ENCODE results near the gene FAM217B.

FAM217B gene

DNA sequence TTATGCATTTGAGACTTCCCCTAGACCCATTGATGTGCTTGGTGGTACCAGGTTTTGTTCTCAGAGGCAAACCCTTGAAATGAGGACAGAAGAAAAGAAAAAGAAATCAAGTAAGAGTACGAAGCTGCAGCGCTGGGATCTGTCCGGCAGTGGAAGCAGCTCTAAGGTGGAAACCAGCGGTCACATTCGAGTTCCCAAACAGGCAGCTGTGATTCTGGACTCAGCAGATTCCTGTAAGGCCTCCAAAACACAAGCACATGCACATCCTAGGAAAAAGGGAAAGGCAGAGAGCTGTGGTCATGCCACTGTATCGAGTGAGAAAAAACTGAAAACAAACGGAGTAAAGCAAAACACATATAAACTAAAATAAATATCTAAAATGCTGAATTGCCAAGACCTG lies 4.5 kb downstream of the FAM217B start:
- no peak for DNase-seq (ENCODE audit: low read depth)
- TF ChIP-seq, protein P1, sequence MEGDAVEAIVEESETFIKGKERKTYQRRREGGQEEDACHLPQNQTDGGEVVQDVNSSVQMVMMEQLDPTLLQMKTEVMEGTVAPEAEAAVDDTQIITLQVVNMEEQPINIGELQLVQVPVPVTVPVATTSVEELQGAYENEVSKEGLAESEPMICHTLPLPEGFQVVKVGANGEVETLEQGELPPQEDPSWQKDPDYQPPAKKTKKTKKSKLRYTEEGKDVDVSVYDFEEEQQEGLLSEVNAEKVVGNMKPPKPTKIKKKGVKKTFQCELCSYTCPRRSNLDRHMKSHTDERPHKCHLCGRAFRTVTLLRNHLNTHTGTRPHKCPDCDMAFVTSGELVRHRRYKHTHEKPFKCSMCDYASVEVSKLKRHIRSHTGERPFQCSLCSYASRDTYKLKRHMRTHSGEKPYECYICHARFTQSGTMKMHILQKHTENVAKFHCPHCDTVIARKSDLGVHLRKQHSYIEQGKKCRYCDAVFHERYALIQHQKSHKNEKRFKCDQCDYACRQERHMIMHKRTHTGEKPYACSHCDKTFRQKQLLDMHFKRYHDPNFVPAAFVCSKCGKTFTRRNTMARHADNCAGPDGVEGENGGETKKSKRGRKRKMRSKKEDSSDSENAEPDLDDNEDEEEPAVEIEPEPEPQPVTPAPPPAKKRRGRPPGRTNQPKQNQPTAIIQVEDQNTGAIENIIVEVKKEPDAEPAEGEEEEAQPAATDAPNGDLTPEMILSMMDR (conservative IDR thresholded peaks at IDR 0.05; ENCODE audit: control insufficient read depth, insufficient read depth, low read depth, low read length): no peak
- no peak overlapping the region for H3K4me3 ChIP-seq (ENCODE audit: control insufficient read depth, low read depth, low read length)

DNA sequence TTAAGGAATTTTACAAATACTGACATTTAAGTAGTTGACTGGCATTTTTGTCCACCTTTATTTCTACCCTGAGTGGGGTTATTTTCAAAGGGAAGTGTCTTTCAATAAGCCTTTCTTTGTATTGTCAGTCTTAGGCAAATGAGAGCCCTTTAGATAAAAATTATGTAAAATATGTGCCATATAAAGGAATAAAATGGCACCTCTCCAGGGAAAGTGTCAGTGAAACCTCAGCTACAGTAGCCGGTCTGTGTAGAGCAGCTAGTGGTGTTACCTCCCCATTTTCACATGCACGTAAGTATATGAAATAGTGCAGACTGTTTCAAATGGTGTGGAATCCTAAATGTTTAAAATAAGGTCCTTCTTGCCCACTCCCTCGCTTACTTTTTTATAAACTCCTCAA lies 5.0 kb downstream of the FAM217B start:
- TF ChIP-seq, protein P1 (conservative IDR thresholded peaks at IDR 0.05; ENCODE audit: control insufficient read depth, insufficient read depth, low read depth, low read length): no peak
- no peak for DNase-seq (ENCODE audit: low read depth)
- H3K4me3 ChIP-seq (ENCODE audit: control insufficient read depth, low read depth, low read length): no peak overlapping the region

DNA sequence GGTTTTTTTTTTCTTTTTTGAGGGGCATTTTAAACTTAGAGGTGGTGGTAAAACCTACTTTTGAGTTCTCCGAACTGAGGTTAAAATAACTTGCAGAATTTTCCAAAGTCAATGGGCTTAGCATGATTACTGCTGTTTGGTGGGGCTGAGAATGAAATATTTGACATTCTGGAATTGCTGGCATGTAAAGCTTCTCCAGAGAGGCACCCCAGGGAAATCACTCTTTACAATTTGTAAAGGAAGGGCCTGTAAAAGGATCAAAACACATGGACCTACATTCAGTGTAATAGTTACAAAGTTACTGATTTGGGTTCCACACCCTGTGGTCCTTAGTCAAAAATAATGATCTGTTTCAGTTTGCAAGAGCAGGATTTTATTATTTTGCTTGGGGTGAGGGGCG lies 5.5 kb downstream of the FAM217B start:
- H3K4me3 ChIP-seq (ENCODE audit: control insufficient read depth, low read depth, low read length): no peak overlapping the region
- TF ChIP-seq, protein P1 (conservative IDR thresholded peaks at IDR 0.05; ENCODE audit: control insufficient read depth, insufficient read depth, low read depth, low read length): no peak
- no peak for DNase-seq (ENCODE audit: low read depth)

DNA sequence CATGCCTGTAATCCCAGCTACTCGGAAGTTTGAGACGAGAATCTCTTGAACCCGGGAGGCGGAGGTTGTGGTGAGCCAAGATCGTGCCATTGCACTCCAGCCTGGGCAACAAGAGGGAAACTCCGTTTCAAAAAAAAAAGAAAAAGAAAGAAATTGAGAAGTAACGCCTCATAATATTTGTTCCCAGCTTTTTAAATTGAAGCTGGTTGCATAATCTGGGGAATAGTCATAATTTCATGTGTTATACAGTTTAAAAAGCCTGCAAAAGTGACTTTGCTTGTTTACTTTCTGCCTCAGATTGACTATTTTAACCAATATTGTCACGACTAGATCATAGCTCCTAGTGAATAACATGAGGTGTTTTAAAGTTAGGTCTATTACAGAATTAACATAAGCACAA lies 7.2 kb downstream of the FAM217B start:
- H3K4me3 ChIP-seq (ENCODE audit: control insufficient read depth, low read depth, low read length): no peak overlapping the region
- TF ChIP-seq, protein P1 (conservative IDR thresholded peaks at IDR 0.05; ENCODE audit: control insufficient read depth, insufficient read depth, low read depth, low read length): no peak
- DNase-seq (ENCODE audit: low read depth): no peak

DNA sequence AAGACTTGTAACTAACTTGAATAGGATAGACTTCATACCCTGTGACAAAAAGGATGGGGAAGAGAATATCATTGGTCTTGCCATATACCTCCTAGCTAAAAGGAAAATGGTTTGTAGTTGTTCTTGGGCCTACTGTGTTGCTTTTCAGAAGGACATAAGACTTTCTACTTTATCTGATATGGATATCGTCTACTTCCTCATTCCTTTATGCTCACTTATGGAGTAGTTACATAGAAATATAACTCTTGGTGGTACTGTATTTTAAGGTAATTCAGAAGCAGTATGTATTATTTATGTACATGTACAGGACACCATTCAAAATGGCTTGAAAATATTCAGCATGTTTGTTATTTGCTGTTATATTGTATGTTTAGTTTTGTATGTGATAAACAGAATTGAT lies 8.0 kb downstream of the FAM217B start:
- TF ChIP-seq, protein P1 (conservative IDR thresholded peaks at IDR 0.05; ENCODE audit: control insufficient read depth, insufficient read depth, low read depth, low read length): no peak
- no peak overlapping the region for H3K4me3 ChIP-seq (ENCODE audit: control insufficient read depth, low read depth, low read length)
- DNase-seq (ENCODE audit: low read depth): no peak

DNA sequence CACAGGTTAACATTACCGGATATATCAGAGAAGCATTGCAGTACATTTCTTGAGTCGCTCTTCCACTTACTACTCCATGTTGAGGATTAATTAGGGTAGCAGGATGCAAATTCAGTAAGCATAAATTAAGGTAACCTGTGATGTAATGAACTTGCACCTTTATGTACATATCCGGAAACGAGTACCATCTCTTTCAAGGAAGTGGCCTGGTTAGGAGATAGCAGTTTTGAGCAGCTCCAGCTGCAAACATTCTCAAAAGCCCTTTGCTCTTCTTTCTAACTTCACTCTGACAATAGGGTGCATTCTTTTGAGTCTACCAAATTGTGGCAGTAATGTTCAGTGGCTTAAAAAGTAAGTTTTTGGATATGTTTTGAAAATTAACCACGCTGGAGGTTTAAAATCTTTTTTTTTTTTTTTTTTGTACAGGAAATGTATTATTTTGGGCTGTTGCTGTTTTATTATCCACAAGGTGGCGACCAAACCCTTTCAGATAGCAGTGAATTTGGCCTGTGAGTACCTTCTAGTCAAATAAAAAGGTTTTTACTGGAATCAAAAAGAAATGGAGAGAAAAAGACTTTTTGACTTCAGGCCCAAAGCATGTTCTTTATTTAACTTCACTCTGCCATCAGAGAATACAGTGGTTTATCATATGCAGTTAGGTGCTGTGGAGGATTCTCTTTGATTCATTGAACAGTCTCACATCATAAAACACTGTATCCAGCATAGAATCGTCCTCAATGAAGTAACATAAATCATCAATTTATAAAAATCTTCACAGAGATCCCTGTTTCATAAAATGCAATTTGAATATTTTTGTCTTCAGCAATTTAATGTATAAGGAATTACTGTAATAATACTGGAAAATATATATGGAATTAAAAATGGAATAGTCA lies 8.9 kb downstream of the FAM217B start:
- no peak overlapping the region for H3K4me3 ChIP-seq (ENCODE audit: control insufficient read depth, low read depth, low read length)
- TF ChIP-seq, protein P1 (conservative IDR thresholded peaks at IDR 0.05; ENCODE audit: control insufficient read depth, insufficient read depth, low read depth, low read length): peak; percentile 62
- peak; percentile 70 for DNase-seq (ENCODE audit: low read depth)

Data from fibroblast of mammary gland (primary cell).